PC-3 (cell line): ENCODE measurements around the gene CEP112.

Experiments
- CTCF ChIP-seq: fragments of 300-600 bp; sonication (generic); conservative IDR thresholded peaks from 2 replicates; pipeline ENCODE4 v1.5.1; 2017; ENCODE audit warnings: antibody characterized with exemption, low read depth, mild to moderate bottlenecking, low read length
- EZH2 ChIP-seq: fragments of 300-600 bp; sonication (generic); IDR thresholded peaks from one replicate; pipeline ENCODE4 v1.6.1; 2017; ENCODE audit warnings: antibody characterized with exemption, mild to moderate bottlenecking, low read length; ENCODE audit not compliant: unreplicated experiment
- EZH2phosphoT487 ChIP-seq: fragments of 300-600 bp; sonication (generic); IDR thresholded peaks from 2 replicates; pipeline ENCODE4 v1.6.1; 2018; ENCODE audit warnings: mild to moderate bottlenecking, antibody characterized with exemption, low read length, borderline replicate concordance

- no peak for TF ChIP-seq CTCF
- no peak for TF ChIP-seq EZH2
- no peak for TF ChIP-seq EZH2phosphoT487
Observed at GRCh38 chr17:65664266-65664665, 527.7 kb downstream of the CEP112 start.
